ENCODE measurements around the gene GNB1.

- TF ChIP-seq EZH2 (IDR thresholded peaks at IDR 0.05; ENCODE audit: borderline replicate concordance): no peak
- TF ChIP-seq, protein P1, sequence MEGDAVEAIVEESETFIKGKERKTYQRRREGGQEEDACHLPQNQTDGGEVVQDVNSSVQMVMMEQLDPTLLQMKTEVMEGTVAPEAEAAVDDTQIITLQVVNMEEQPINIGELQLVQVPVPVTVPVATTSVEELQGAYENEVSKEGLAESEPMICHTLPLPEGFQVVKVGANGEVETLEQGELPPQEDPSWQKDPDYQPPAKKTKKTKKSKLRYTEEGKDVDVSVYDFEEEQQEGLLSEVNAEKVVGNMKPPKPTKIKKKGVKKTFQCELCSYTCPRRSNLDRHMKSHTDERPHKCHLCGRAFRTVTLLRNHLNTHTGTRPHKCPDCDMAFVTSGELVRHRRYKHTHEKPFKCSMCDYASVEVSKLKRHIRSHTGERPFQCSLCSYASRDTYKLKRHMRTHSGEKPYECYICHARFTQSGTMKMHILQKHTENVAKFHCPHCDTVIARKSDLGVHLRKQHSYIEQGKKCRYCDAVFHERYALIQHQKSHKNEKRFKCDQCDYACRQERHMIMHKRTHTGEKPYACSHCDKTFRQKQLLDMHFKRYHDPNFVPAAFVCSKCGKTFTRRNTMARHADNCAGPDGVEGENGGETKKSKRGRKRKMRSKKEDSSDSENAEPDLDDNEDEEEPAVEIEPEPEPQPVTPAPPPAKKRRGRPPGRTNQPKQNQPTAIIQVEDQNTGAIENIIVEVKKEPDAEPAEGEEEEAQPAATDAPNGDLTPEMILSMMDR (IDR thresholded peaks at IDR 0.05; ENCODE audit: poor library complexity): no peak
These were observed 138.0 kb downstream of the GNB1 start for GRCh38 chr1:1752636-1753606.
